ENCODE measurements around the gene DENND4C. TPM values are rescaled to one million over a fixed set of nuclear protein-coding genes. Genes with fewer than 3 reads are reported as not detected.
"Not testable (repeated sequence)": the region's sequence is repeated elsewhere in the genome, so short reads cannot be mapped to it uniquely, and the experiment has no call there.

Gene DENND4C
- total RNA-seq, 1 experiment from 2014 or later: 26.6 TPM

GRCh38 chr9:19381656-19382055 lies 151.2 kb downstream of the DENND4C start:
- no peak overlapping the region for H3K27ac Mint-ChIP-seq
- peaks cover 21 to 26% of the 10 kb centered on the region in 2 experiments for H3K4me1 Mint-ChIP-seq
- H2BK5ac ChIP-seq (ENCODE audit: insufficient read length, low read length): no peak overlapping the region

DNA sequence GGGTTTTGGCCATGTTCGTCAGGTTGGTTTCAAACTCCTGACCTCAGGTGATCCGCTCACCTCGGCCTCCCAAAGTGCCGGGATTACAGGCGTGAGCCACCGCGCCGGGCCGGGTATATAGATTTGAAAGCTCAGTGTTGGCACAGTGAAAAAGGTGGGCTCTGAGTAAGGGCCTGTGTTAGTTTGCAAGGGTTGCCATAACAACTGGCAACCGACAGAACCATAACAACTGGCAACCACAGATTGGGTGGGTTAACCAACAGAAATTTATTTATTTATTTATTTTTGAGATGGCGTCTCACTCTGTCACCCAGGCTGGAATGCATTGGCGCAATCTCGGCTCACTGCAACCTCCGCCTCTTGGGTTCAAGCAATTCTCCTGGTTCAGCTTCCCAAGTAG lies 154.7 kb downstream of the DENND4C start:
- H2BK120ac ChIP-seq (ENCODE audit: low read depth, low read length, poor library complexity, severe bottlenecking); H3K4me3 Mint-ChIP-seq; H3K4me1 ChIP-seq (ENCODE audit: insufficient read depth, low read length); H3K23ac ChIP-seq (ENCODE audit: insufficient read length, low read depth, low read length); H3K36me3 Mint-ChIP-seq (ENCODE audit: insufficient read depth in 1 of 3, low read depth in 3 of 3); H3K18ac ChIP-seq (ENCODE audit: insufficient read length, low read depth, low read length); H3K79me2 ChIP-seq (ENCODE audit: insufficient read depth, low read length); H3K4me1 Mint-ChIP-seq; H2BK5ac ChIP-seq (ENCODE audit: insufficient read length, low read length); H3K56ac ChIP-seq (ENCODE audit: insufficient read length, low read depth, low read length); H3K27me3 Mint-ChIP-seq (ENCODE audit: low read depth); DNase-seq; H4K20me1 ChIP-seq (ENCODE audit: control insufficient read depth, insufficient read depth, insufficient read length); H3K9me3 Mint-ChIP-seq; H4K91ac ChIP-seq (ENCODE audit: insufficient read length, low read depth, low read length); H3K9ac ChIP-seq (ENCODE audit: extremely low read depth, insufficient read length, low read length); H2AK5ac ChIP-seq (ENCODE audit: insufficient read length, low read length); H3K4ac ChIP-seq (ENCODE audit: low read depth, low read length); H3K27me3 ChIP-seq (ENCODE audit: insufficient read depth, low read length); H3K4me2 ChIP-seq (ENCODE audit: insufficient read depth, insufficient read length, low read length); H4K5ac ChIP-seq (ENCODE audit: insufficient read length, low read depth, low read length); H3T11ph ChIP-seq (ENCODE audit: low read length); H2AFZ ChIP-seq (ENCODE audit: low read length); H2BK20ac ChIP-seq (ENCODE audit: low read depth, low read length, poor library complexity, severe bottlenecking); H2BK15ac ChIP-seq (ENCODE audit: low read depth, low read length); H3K23me2 ChIP-seq (ENCODE audit: insufficient read length, low read depth, low read length, poor library complexity, severe bottlenecking); H3K14ac ChIP-seq (ENCODE audit: insufficient read depth, low read length); H3K27ac ChIP-seq (ENCODE audit: insufficient read length, low read depth, low read length); H3K79me1 ChIP-seq (ENCODE audit: insufficient read depth, low read depth, low read length, poor library complexity, severe bottlenecking); H4K8ac ChIP-seq (replicated peaks; ENCODE audit: insufficient read length, low read depth, low read length); H3K9me3 ChIP-seq (ENCODE audit: control insufficient read depth, low read depth, low read length); H3K27ac Mint-ChIP-seq; H2BK12ac ChIP-seq (ENCODE audit: insufficient read length, low read depth, low read length): not testable (repeated sequence)
- WGBS (ENCODE audit: extremely low coverage, insufficient read length, low lambda C conversion rate): no CpG with 5 or more reads among the region's 14 CpGs

More at GRCh38 chr9:19381656-19382055, 151.2 kb downstream of the DENND4C start:
- H3T11ph ChIP-seq (ENCODE audit: low read length): no peak overlapping the region
- H2AK5ac ChIP-seq (ENCODE audit: insufficient read length, low read length): no peak overlapping the region
- peaks cover 2 to 3% of the 10 kb centered on the region in 2 experiments; a peak in 2 of 5 replicates for H3K9me3 Mint-ChIP-seq
- H3K23ac ChIP-seq (ENCODE audit: insufficient read length, low read depth, low read length): no peak overlapping the region
- H4K91ac ChIP-seq (ENCODE audit: insufficient read length, low read depth, low read length): no peak overlapping the region
- no peak overlapping the region for H4K5ac ChIP-seq (ENCODE audit: insufficient read length, low read depth, low read length)
- H3K79me1 ChIP-seq (ENCODE audit: insufficient read depth, low read depth, low read length, poor library complexity, severe bottlenecking): no peaks in the 10 kb centered on the region
- no CpG with 5 or more reads among the region's 2 CpGs for WGBS (ENCODE audit: extremely low coverage, insufficient read length, low lambda C conversion rate)
- H3K56ac ChIP-seq (ENCODE audit: insufficient read length, low read depth, low read length): no peak overlapping the region
- H3K9ac ChIP-seq (ENCODE audit: extremely low read depth, insufficient read length, low read length): no peak overlapping the region
- peaks cover 8% of the 10 kb centered on the region; the same call in 1 of the 2 replicates for H3K79me2 ChIP-seq (ENCODE audit: insufficient read depth, low read length)
- H2AFZ ChIP-seq (ENCODE audit: low read length): no peak overlapping the region
- H3K18ac ChIP-seq (ENCODE audit: insufficient read length, low read depth, low read length): no peak overlapping the region
- no peak overlapping the region for H2BK20ac ChIP-seq (ENCODE audit: low read depth, low read length, poor library complexity, severe bottlenecking)
- H4K20me1 ChIP-seq (ENCODE audit: control insufficient read depth, insufficient read depth, insufficient read length): no peaks in the 10 kb centered on the region
- peaks cover 6% of the 10 kb centered on the region for H3K23me2 ChIP-seq (ENCODE audit: insufficient read length, low read depth, low read length, poor library complexity, severe bottlenecking)
- no peak overlapping the region for H3K4me2 ChIP-seq (ENCODE audit: insufficient read depth, insufficient read length, low read length)
- no peak for DNase-seq
- H3K4me3 Mint-ChIP-seq: peak overlapping the region; percentile 19 to 100; a peak in 3 of 5 replicates
- H3K27me3 Mint-ChIP-seq (ENCODE audit: low read depth): no peaks in the 10 kb centered on the region
- peaks cover 32 to 36% (median 34%) of the 10 kb centered on the region in 3 experiments for H3K36me3 Mint-ChIP-seq (ENCODE audit: insufficient read depth in 1 of 3, low read depth in 3 of 3)
- H2BK12ac ChIP-seq (ENCODE audit: insufficient read length, low read depth, low read length): no peak overlapping the region
- no peak overlapping the region for H3K14ac ChIP-seq (ENCODE audit: insufficient read depth, low read length)
- H2BK120ac ChIP-seq (ENCODE audit: low read depth, low read length, poor library complexity, severe bottlenecking): no peak overlapping the region
- no peak overlapping the region for H2BK15ac ChIP-seq (ENCODE audit: low read depth, low read length)
- H3K27ac ChIP-seq (ENCODE audit: insufficient read length, low read depth, low read length): no peak overlapping the region
- no peaks in the 10 kb centered on the region for H3K9me3 ChIP-seq (ENCODE audit: control insufficient read depth, low read depth, low read length)
- TF ChIP-seq, protein P1, sequence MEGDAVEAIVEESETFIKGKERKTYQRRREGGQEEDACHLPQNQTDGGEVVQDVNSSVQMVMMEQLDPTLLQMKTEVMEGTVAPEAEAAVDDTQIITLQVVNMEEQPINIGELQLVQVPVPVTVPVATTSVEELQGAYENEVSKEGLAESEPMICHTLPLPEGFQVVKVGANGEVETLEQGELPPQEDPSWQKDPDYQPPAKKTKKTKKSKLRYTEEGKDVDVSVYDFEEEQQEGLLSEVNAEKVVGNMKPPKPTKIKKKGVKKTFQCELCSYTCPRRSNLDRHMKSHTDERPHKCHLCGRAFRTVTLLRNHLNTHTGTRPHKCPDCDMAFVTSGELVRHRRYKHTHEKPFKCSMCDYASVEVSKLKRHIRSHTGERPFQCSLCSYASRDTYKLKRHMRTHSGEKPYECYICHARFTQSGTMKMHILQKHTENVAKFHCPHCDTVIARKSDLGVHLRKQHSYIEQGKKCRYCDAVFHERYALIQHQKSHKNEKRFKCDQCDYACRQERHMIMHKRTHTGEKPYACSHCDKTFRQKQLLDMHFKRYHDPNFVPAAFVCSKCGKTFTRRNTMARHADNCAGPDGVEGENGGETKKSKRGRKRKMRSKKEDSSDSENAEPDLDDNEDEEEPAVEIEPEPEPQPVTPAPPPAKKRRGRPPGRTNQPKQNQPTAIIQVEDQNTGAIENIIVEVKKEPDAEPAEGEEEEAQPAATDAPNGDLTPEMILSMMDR (conservative IDR thresholded peaks at IDR 0.05): no peak
- H4K8ac ChIP-seq (replicated peaks; ENCODE audit: insufficient read length, low read depth, low read length): no peak overlapping the region
- H3K4ac ChIP-seq (ENCODE audit: low read depth, low read length): no peak overlapping the region
- H3K4me1 ChIP-seq (ENCODE audit: insufficient read depth, low read length): peaks cover 2% of the 10 kb centered on the region; the same call in 1 of the 2 replicates
- no peaks in the 10 kb centered on the region for H3K27me3 ChIP-seq (ENCODE audit: insufficient read depth, low read length)

Measured in H9 (cell line).